Colonic mucosa (tissue), 4 donors: Measurements from ENCODE around the gene ZNF440. TPM values are rescaled to one million over a fixed set of nuclear protein-coding genes. Genes with fewer than 3 reads are reported as not detected.

ENCODE experiments used
- DNase-seq: peaks from one replicate; pipeline ENCODE4 v3.0.0-alpha.2; 2020
- H3K27ac ChIP-seq: fragments of 200-600 bp; one replicate; pipeline ENCODE4 v1.8.0; 2021
- H3K27me3 ChIP-seq: fragments of 200-600 bp; one replicate; pipeline ENCODE4 v1.8.0; 2021
- H3K36me3 ChIP-seq: fragments of 200-600 bp; one replicate; pipeline ENCODE4 v1.8.0; 2021
- H3K4me1 ChIP-seq: fragments of 200-600 bp; one replicate; pipeline ENCODE4 v1.8.0; 2021; ENCODE audit warnings: mild to moderate bottlenecking
- H3K4me3 ChIP-seq: fragments of 200-600 bp; one replicate; pipeline ENCODE4 v1.8.0; 2021
- H3K9ac ChIP-seq, 2 donors: one replicate each; pipeline ENCODE4 v1.7.0; 2013; ENCODE audit warnings: control low read depth in 2 of 2, low read depth in 2 of 2, low read length in 2 of 2
- H3K9me3 ChIP-seq: fragments of 200-600 bp; one replicate; pipeline ENCODE4 v1.8.0; 2021
- intact Hi-C: fragments of 100-400 bp; cut with DNase I; formaldehyde crosslinking; loops from one replicate; pipeline ENCODE4 v1.14.1; 2022
- total RNA-seq, 2 donors: library from RNA; stranded (reverse); fragmentation: NEBNext Ultra II Directional in 1 of 2; extraction: Animal tissue kit (Norgen Biotek cat#: 25700) in 1 of 2; gene quantifications; one replicate each; pipeline ENCODE4 v1.2.1, GENCODE V29; 2021
- TF ChIP-seq, protein P1 (sequence below): fragments of 200-600 bp; IDR thresholded peaks from one replicate; pipeline ENCODE4 v1.8.0; 2022; ENCODE audit warnings: antibody characterized with exemption, mild to moderate bottlenecking
- donor health status: healthy.
- donor health status: DM: no; HTN: no; CAD: no.
- donor health status: DM: no; HTN: no; CAD: no.

Gene ZNF440
- total RNA-seq, 2 donors from 2014 or later = 31.4 to 32.2 TPM

DNA sequence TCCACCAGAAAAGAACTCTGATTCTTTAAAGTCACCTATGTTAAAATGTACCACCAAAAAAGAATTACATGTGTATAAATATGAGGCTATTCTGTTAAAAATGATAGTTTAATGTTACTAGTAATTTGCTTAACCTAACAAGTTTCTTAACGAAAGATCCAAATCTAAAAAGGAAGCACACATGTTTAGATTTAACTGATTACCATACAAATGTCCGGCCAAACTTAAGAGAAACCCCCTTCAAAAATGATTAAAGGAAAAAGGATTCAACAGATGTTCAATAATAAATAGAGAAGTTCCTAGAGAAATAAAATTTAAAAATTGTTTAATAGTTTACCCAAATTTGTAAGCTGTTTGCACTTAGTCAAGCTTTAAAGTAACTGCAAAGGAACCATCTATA lies 68.5 kb downstream of the ZNF440 start:
- no peaks in the 10 kb centered on the region for H3K4me1 ChIP-seq
- TF ChIP-seq, protein P1, sequence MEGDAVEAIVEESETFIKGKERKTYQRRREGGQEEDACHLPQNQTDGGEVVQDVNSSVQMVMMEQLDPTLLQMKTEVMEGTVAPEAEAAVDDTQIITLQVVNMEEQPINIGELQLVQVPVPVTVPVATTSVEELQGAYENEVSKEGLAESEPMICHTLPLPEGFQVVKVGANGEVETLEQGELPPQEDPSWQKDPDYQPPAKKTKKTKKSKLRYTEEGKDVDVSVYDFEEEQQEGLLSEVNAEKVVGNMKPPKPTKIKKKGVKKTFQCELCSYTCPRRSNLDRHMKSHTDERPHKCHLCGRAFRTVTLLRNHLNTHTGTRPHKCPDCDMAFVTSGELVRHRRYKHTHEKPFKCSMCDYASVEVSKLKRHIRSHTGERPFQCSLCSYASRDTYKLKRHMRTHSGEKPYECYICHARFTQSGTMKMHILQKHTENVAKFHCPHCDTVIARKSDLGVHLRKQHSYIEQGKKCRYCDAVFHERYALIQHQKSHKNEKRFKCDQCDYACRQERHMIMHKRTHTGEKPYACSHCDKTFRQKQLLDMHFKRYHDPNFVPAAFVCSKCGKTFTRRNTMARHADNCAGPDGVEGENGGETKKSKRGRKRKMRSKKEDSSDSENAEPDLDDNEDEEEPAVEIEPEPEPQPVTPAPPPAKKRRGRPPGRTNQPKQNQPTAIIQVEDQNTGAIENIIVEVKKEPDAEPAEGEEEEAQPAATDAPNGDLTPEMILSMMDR = no peak
- no peak overlapping the region for H3K27ac ChIP-seq
- no peaks in the 10 kb centered on the region for H3K36me3 ChIP-seq
- H3K27me3 ChIP-seq = no peaks in the 10 kb centered on the region
- no peak for DNase-seq
- no peaks in the 10 kb centered on the region for H3K9me3 ChIP-seq
- H3K4me3 ChIP-seq = no peak overlapping the region
- intact Hi-C loops = no loop called here
- no peak overlapping the region for H3K9ac ChIP-seq

Other genes starting within 250 kb of the ZNF440 start
- gene ACP5, start 236.6 kb upstream of the ZNF440 start, total RNA-seq = 10 to 100 TPM; 11.3 to 30.2 TPM
- gene ZNF627, start 216.8 kb upstream of the ZNF440 start, total RNA-seq = 10 to 100 TPM in 1 of 2 donors, 1 to 10 TPM in 1; 7.6 to 10.3 TPM
- gene ZNF823, start 75.3 kb upstream of the ZNF440 start, total RNA-seq = 10 to 100 TPM; 10.7 to 13.1 TPM
- 1 to 10 TPM; 3.5 to 3.8 TPM for gene ZNF441, start 47.3 kb upstream of the ZNF440 start, total RNA-seq
- 1 to 10 TPM; 1.9 TPM for gene ZNF491, start 15.8 kb upstream of the ZNF440 start, total RNA-seq
- gene ZNF439, start 34.5 kb downstream of the ZNF440 start, total RNA-seq = 1 to 10 TPM; 7.6 to 8.8 TPM
- gene ZNF69, start 73.5 kb downstream of the ZNF440 start, total RNA-seq = 10 to 100 TPM; 17.6 to 22.6 TPM
- 10 to 100 TPM; 13.4 to 17.1 TPM for gene ZNF700, start 110.8 kb downstream of the ZNF440 start, total RNA-seq
- 1 to 10 TPM; 2.5 to 4.1 TPM for gene ZNF763, start 150.8 kb downstream of the ZNF440 start, total RNA-seq
- 1 to 10 TPM; 2.0 to 3.5 TPM for gene ZNF433, start 221.4 kb downstream of the ZNF440 start, total RNA-seq
- 1 to 10 TPM in 1 of 2 donors, under 1 TPM in 1; 0.32 to 1.1 TPM for gene ZNF878, start 238.7 kb downstream of the ZNF440 start, total RNA-seq